ENCODE measurements around the gene PMPCA. TPM values are rescaled to one million over a fixed set of nuclear protein-coding genes. Genes with fewer than 3 reads are reported as not detected.

PMPCA gene
- total and polyA plus RNA-seq, 2 experiments from 2014 or later = 61.3 to 88.2 TPM

DNA sequence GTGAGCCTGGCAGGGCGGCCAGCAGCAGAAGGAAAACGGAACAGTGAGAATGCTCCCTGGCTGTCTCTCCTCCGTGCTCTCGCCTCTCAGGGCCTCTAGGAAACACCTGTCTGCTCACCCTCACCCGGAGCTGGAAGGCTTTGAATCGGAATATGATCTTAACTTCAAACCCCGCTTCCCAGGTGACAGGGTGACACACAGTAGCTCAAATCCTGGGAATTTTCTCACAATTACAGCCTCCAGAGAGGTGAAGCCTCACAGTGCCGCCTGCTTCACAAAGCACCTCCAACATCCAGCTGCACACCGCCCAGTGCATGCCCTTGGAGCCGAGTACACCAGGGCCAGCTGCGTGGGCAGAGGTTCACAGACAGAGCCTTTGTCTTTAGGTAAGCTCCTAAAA lies 59.9 kb downstream of the PMPCA start:
- no peak overlapping the region for H3K4me3 ChIP-seq
- no peaks in the 10 kb centered on the region for H3K9me3 Mint-ChIP-seq
- peaks cover 38% of the 10 kb centered on the region for H3K36me3 ChIP-seq (ENCODE audit: insufficient read depth)
- H3K4me2 ChIP-seq = no peak overlapping the region
- no peak overlapping the region for H3K27ac Mint-ChIP-seq
- H3K27ac ChIP-seq (ENCODE audit: low read depth) = no peak overlapping the region
- ATAC-seq (no peak), DNase-seq (ENCODE audit: low spot score) (no peak)
- peaks cover 73% of the 10 kb centered on the region for H3K36me3 Mint-ChIP-seq (ENCODE audit: low read depth)
- peaks cover 7% of the 10 kb centered on the region for H3K27me3 Mint-ChIP-seq (ENCODE audit: insufficient read depth, low read depth, poor library complexity)
- no peak overlapping the region for H3K4me3 Mint-ChIP-seq
- H3K4me1 Mint-ChIP-seq = no peaks in the 10 kb centered on the region
- 0 out of 2 replicates have a peak, but pooled peaks cover 7% of the 10 kb centered on the region for H3F3A ChIP-seq (replicated peaks; ENCODE audit: low read depth)
- no peaks in the 10 kb centered on the region for H3K27me3 ChIP-seq (ENCODE audit: insufficient read depth)
- peaks cover 46% of the 10 kb centered on the region for H4K20me1 ChIP-seq (replicated peaks; ENCODE audit: insufficient read depth)
- no peaks in the 10 kb centered on the region for H3K4me1 ChIP-seq (ENCODE audit: insufficient read depth)
- H2AFZ ChIP-seq = no peak overlapping the region
- H3K79me2 ChIP-seq (replicated peaks; ENCODE audit: insufficient read depth) = peaks cover 81% of the 10 kb centered on the region
- no peaks in the 10 kb centered on the region for H3K9me2 ChIP-seq (ENCODE audit: insufficient read depth)
- TF ChIP-seq, protein P1, sequence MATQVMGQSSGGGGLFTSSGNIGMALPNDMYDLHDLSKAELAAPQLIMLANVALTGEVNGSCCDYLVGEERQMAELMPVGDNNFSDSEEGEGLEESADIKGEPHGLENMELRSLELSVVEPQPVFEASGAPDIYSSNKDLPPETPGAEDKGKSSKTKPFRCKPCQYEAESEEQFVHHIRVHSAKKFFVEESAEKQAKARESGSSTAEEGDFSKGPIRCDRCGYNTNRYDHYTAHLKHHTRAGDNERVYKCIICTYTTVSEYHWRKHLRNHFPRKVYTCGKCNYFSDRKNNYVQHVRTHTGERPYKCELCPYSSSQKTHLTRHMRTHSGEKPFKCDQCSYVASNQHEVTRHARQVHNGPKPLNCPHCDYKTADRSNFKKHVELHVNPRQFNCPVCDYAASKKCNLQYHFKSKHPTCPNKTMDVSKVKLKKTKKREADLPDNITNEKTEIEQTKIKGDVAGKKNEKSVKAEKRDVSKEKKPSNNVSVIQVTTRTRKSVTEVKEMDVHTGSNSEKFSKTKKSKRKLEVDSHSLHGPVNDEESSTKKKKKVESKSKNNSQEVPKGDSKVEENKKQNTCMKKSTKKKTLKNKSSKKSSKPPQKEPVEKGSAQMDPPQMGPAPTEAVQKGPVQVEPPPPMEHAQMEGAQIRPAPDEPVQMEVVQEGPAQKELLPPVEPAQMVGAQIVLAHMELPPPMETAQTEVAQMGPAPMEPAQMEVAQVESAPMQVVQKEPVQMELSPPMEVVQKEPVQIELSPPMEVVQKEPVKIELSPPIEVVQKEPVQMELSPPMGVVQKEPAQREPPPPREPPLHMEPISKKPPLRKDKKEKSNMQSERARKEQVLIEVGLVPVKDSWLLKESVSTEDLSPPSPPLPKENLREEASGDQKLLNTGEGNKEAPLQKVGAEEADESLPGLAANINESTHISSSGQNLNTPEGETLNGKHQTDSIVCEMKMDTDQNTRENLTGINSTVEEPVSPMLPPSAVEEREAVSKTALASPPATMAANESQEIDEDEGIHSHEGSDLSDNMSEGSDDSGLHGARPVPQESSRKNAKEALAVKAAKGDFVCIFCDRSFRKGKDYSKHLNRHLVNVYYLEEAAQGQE (IDR thresholded peaks at IDR 0.05; ENCODE audit: unreplicated experiment) = no peak
- no peak for TF ChIP-seq CTCF (conservative IDR thresholded peaks at IDR 0.05; ENCODE audit: low read depth in 2 of 2)
- no peak for TF ChIP-seq POLR2AphosphoS5 (IDR thresholded peaks at IDR 0.05; ENCODE audit: low read depth)
- no peak for TF ChIP-seq JUNB (IDR thresholded peaks at IDR 0.05; ENCODE audit: unreplicated experiment)
- no peak for TF ChIP-seq CREB1 (CRISPR knock-in tag; IDR thresholded peaks at IDR 0.05; ENCODE audit: low read depth)
- TF ChIP-seq STAT1 (IDR thresholded peaks at IDR 0.05; ENCODE audit: unreplicated experiment) = no peak

GRCh38 chr9:136470792-136471469 lies 60.5 kb downstream of the PMPCA start:
- 0 out of 2 replicates have a peak, but pooled peaks cover 6% of the 10 kb centered on the region for H3F3A ChIP-seq (replicated peaks; ENCODE audit: low read depth)
- H3K27me3 ChIP-seq (ENCODE audit: insufficient read depth) = no peaks in the 10 kb centered on the region
- H3K4me2 ChIP-seq = no peak overlapping the region
- no peak overlapping the region for H3K4me3 ChIP-seq
- H4K20me1 ChIP-seq (replicated peaks; ENCODE audit: insufficient read depth) = peaks cover 51% of the 10 kb centered on the region
- H3K79me2 ChIP-seq (replicated peaks; ENCODE audit: insufficient read depth) = peaks cover 85% of the 10 kb centered on the region
- no peaks in the 10 kb centered on the region for H3K4me1 Mint-ChIP-seq
- no peak for DNase-seq (ENCODE audit: low spot score)
- no peak overlapping the region for H3K27ac Mint-ChIP-seq
- H3K27ac ChIP-seq (ENCODE audit: low read depth) = no peak overlapping the region
- TF ChIP-seq CTCF (conservative IDR thresholded peaks at IDR 0.05; ENCODE audit: low read depth in 2 of 2) = no peak
- TF ChIP-seq, protein P2, sequence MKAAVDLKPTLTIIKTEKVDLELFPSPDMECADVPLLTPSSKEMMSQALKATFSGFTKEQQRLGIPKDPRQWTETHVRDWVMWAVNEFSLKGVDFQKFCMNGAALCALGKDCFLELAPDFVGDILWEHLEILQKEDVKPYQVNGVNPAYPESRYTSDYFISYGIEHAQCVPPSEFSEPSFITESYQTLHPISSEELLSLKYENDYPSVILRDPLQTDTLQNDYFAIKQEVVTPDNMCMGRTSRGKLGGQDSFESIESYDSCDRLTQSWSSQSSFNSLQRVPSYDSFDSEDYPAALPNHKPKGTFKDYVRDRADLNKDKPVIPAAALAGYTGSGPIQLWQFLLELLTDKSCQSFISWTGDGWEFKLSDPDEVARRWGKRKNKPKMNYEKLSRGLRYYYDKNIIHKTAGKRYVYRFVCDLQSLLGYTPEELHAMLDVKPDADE (IDR thresholded peaks at IDR 0.05) = no peak
- no peak for TF ChIP-seq POLR2AphosphoS5 (IDR thresholded peaks at IDR 0.05; ENCODE audit: low read depth)
- TF ChIP-seq STAT1 (IDR thresholded peaks at IDR 0.05; ENCODE audit: unreplicated experiment) = no peak
- no peak for TF ChIP-seq NANOG (IDR thresholded peaks at IDR 0.05; ENCODE audit: borderline replicate concordance)
- TF ChIP-seq, protein P1 (IDR thresholded peaks at IDR 0.05; ENCODE audit: unreplicated experiment) = no peak
- no peak for TF ChIP-seq ZNF331 (CRISPR knock-in tag; IDR thresholded peaks at IDR 0.05; ENCODE audit: low read depth)
- no peak for TF ChIP-seq ZNF114 (CRISPR knock-in tag; IDR thresholded peaks at IDR 0.05)
- ATAC-seq = no peak
- H3K36me3 Mint-ChIP-seq (ENCODE audit: low read depth) = peaks cover 73% of the 10 kb centered on the region
- H3K27me3 Mint-ChIP-seq (ENCODE audit: insufficient read depth, low read depth, poor library complexity) = peaks cover 7% of the 10 kb centered on the region
- no peak overlapping the region for H3K4me3 Mint-ChIP-seq
- no peaks in the 10 kb centered on the region for H3K9me3 Mint-ChIP-seq
- peaks cover 33% of the 10 kb centered on the region for H3K36me3 ChIP-seq (ENCODE audit: insufficient read depth)
- H2AFZ ChIP-seq = no peak overlapping the region
- H3K4me1 ChIP-seq (ENCODE audit: insufficient read depth) = no peaks in the 10 kb centered on the region
- H3K9me2 ChIP-seq (ENCODE audit: insufficient read depth) = no peaks in the 10 kb centered on the region

Measured in GM23338 (cell line).